NT2/D1 (cell line): ENCODE results near the gene GPM6B.

ENCODE experiments used
- YY1 ChIP-seq: IDR thresholded peaks from 2 replicates; pipeline ENCODE4 v1.6.1; 2011; ENCODE audit not compliant: insufficient read length, insufficient read depth
- ZNF274 ChIP-seq: IDR thresholded peaks from 2 replicates; pipeline ENCODE4 v1.6.1; 2011; ENCODE audit warnings: mild to moderate bottlenecking, low read depth, low read length

- TF ChIP-seq YY1 (no peak), ZNF274 (no peak)
Measured at GRCh38 chrX:13794417-13794816, 22.5 kb downstream of the GPM6B start.
